DND-41 (cell line): ENCODE measurements around the gene MXD4.

Source experiments
- ATAC-seq: fragments of 200-7000 bp; cut with Tn5 transposase; 3 replicates; pipeline ENCODE4 v1.9.1; 2021; ENCODE audit warnings: low read depth; ENCODE audit not compliant: insufficient read depth
- DNase-seq: peaks from one replicate; pipeline ENCODE4 v3.0.0-alpha.2; 2020
- H2AFZ ChIP-seq: 2 replicates; pipeline ENCODE4 v1.6.0; 2012; ENCODE audit warnings: low read depth, low read length
- H3K27ac ChIP-seq: 2 replicates; pipeline ENCODE4 v1.5.1; 2012; ENCODE audit warnings: low read length, inconsistent platforms
- H3K27me3 ChIP-seq: fragments of 200-600 bp; sonication (generic); 2 replicates; pipeline ENCODE4 v1.6.0; 2012; ENCODE audit warnings: low read length, mild to moderate bottlenecking, inconsistent platforms; ENCODE audit not compliant: insufficient read depth, poor library complexity
- H3K36me3 ChIP-seq: 2 replicates; pipeline ENCODE4 v1.5.1; 2012; ENCODE audit warnings: low read length, inconsistent platforms; ENCODE audit not compliant: insufficient read depth
- H3K4me1 ChIP-seq: 2 replicates; pipeline ENCODE4 v1.5.1; 2012; ENCODE audit warnings: mild to moderate bottlenecking, low read length; ENCODE audit not compliant: insufficient read depth
- H3K4me2 ChIP-seq: 2 replicates; pipeline ENCODE4 v1.6.0; 2012; ENCODE audit warnings: mild to moderate bottlenecking, moderate library complexity, low read length, inconsistent platforms; ENCODE audit not compliant: insufficient read depth
- H3K4me3 ChIP-seq, 2 experiments: fragments of 200-600 bp in 1 of 2; shearing (Covaris generic) in 1 of 2; 2 replicates each; pipeline ENCODE4 v1.5.1; 2012 to 2016; ENCODE audit warnings: inconsistent platforms in 2 of 2, low read length in 2 of 2, mild to moderate bottlenecking in 2 of 2, low read depth in 1 of 2, moderate library complexity in 1 of 2
- H3K79me2 ChIP-seq: 2 replicates; pipeline ENCODE4 v1.6.0; 2012; ENCODE audit warnings: low read length, inconsistent platforms; ENCODE audit not compliant: insufficient read depth
- H3K9ac ChIP-seq: 2 replicates; pipeline ENCODE4 v1.6.0; 2012; ENCODE audit warnings: low read depth, mild to moderate bottlenecking, inconsistent platforms, low read length, moderate library complexity
- H3K9me3 ChIP-seq: 2 replicates; pipeline ENCODE4 v1.5.1; 2012; ENCODE audit warnings: low read length, moderate library complexity, mild to moderate bottlenecking, inconsistent platforms; ENCODE audit not compliant: insufficient read depth, severe bottlenecking
- H4K20me1 ChIP-seq: 2 replicates; pipeline ENCODE4 v1.6.0; 2012; ENCODE audit warnings: low read length; ENCODE audit not compliant: insufficient read depth
- EZH2 ChIP-seq: IDR thresholded peaks from 3 replicates; pipeline ENCODE4 v1.6.1; 2012; ENCODE audit warnings: borderline replicate concordance, low read depth, mild to moderate bottlenecking, moderate library complexity, low read length, inconsistent platforms; ENCODE audit not compliant: severe bottlenecking
- TF ChIP-seq, protein P1 (sequence below): IDR thresholded peaks from 2 replicates; pipeline ENCODE4 v1.5.1; 2012; ENCODE audit warnings: borderline replicate concordance, low read length, moderate library complexity, mild to moderate bottlenecking; ENCODE audit not compliant: poor library complexity, severe bottlenecking; ENCODE audit errors: extremely low read depth

MXD4 gene

DNA sequence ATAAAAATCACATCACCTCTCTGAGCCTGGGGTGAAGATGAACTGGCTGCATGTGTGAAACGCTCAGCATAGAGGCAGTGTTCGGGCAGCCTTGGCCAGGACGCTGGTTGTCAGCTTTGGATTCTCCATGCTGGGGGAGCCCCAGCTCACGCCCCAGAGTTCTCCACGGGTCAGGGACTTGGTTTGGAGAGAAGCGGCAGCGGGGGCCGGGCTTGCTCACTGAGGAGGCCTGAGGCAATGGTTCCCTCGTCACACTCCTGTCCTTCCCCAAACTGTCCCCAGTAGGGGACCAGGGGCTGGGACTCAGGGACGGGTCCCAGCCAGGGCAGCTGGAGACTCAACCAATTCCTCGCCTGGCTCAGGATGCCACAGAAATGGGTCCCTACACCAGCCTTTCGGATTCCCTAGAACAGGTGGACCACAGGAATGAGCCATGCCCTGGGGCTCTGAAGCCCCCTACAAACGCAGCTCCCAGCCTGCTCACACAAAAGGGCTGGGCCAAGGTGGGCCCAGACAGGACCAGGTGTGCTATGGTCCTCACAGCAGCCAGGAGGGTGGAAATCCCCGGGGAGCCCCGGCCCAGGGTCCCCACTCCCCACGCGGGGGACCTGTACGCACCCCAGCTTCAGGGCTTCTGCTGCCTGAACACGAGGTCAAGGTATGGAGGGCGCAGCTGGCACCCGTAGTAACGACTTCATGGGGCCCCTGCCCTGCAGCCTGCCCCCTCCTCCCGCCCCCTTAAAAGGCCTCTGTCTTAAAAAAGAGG, 1.4 kb downstream of the MXD4 start:
- ATAC-seq (no peak), DNase-seq (no peak)
- Histone ChIP-seq H3K27me3 (no peaks in the 10 kb centered on the region), H3K36me3 (peaks cover 43% of the 10 kb centered on the region), H3K9ac (peak overlapping the region; percentile 73), H4K20me1 (peaks cover 54% of the 10 kb centered on the region), H3K4me1 (peaks cover 37% of the 10 kb centered on the region), H3K4me2 (peak overlapping the region; percentile 85), H3K79me2 (peaks cover 32% of the 10 kb centered on the region), H3K4me3 (peak overlapping the region; percentile 55 to 86; a peak in 3 of 4 replicates), H3K27ac (no peak overlapping the region; the same call in 1 of the 2 replicates), H2AFZ (no peak overlapping the region), H3K9me3 (no peaks in the 10 kb centered on the region)
- TF ChIP-seq, protein P1, sequence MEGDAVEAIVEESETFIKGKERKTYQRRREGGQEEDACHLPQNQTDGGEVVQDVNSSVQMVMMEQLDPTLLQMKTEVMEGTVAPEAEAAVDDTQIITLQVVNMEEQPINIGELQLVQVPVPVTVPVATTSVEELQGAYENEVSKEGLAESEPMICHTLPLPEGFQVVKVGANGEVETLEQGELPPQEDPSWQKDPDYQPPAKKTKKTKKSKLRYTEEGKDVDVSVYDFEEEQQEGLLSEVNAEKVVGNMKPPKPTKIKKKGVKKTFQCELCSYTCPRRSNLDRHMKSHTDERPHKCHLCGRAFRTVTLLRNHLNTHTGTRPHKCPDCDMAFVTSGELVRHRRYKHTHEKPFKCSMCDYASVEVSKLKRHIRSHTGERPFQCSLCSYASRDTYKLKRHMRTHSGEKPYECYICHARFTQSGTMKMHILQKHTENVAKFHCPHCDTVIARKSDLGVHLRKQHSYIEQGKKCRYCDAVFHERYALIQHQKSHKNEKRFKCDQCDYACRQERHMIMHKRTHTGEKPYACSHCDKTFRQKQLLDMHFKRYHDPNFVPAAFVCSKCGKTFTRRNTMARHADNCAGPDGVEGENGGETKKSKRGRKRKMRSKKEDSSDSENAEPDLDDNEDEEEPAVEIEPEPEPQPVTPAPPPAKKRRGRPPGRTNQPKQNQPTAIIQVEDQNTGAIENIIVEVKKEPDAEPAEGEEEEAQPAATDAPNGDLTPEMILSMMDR, result no peak
- TF ChIP-seq EZH2, result no peak

DNA sequence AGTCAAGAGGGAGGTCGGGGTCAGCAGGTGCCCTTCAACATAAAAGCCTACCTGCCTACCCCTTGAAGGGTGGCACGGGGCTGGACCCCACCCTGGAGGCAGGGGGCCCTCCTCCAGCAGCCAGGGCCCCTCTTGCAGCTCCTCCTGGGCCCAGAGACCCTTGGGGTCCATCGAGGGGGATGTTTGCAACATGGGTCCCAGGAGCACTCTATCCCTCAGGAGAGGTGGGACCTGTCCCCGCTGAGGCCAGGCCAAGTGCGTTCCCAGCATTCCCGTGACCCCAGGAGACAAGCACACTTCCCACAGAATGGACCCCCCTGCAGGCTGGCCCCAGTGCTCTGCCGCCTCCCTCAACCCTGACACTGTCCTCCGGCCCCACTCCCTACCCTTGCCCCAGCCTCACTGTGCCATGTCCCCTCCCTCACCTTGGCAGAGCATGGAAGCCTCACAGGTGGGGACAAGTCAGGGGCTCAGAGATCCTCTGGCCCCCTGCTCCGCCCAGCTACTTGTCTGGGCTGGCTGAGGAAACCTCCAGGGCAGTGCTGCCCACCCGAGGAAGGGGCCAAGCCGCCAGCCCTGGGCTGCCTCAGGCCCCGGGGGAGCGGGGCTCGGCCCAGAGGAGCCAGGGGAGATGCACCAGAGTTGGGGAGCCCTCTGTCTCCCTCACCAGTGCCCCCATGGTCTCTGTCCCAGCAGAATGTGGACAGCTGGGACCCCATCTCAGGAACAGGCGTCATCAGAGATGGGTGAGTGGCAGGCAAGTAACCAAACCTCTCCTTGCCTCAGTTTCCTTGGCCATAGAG, 2.2 kb downstream of the MXD4 start:
- Histone ChIP-seq H3K4me3 (peak overlapping the region in 1 of 2 experiments; percentile 86; a peak in 1 of 4 replicates), H4K20me1 (peaks cover 61% of the 10 kb centered on the region), H3K27ac (no peak overlapping the region), H3K4me2 (peak overlapping the region; percentile 85), H3K36me3 (peaks cover 46% of the 10 kb centered on the region), H3K27me3 (no peaks in the 10 kb centered on the region), H3K9me3 (no peaks in the 10 kb centered on the region), H3K79me2 (peaks cover 32% of the 10 kb centered on the region), H2AFZ (no peak overlapping the region), H3K4me1 (peaks cover 37% of the 10 kb centered on the region), H3K9ac (peak overlapping the region; percentile 73; the same call in 1 of the 2 replicates)
- no peak for TF ChIP-seq EZH2
- TF ChIP-seq, protein P1, result no peak
- ATAC-seq (no peak), DNase-seq (no peak)

DNA sequence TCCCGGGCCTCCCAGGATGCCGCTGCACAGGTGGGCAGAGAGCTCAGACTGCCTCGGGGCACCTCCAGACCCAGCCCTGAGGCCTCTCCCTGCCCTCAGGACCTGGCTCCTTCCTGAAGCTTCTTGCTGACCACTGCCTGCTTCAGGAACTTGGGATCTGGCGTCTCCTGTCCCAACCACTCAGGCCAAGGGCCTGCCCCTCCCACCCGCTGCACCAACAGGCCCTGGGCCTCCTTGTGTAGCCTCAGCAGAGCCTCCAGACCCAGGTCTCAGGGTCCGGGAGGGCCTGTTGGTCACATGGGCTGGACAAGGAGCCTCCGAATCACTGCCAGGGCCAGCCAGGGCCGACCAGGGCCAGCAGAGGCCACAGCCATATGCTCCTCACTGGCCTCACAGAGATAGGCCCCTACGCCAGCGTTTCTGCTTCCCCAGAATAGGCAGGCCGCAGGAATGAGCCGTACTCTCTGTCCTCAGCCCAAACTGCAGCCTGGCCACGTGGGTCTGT, 2.8 kb downstream of the MXD4 start:
- no peak overlapping the region for H2AFZ ChIP-seq
- H3K9ac ChIP-seq, result no peak overlapping the region
- TF ChIP-seq EZH2, result no peak
- TF ChIP-seq, protein P1, result no peak
- H4K20me1 ChIP-seq, result peaks cover 64% of the 10 kb centered on the region
- H3K27me3 ChIP-seq, result no peaks in the 10 kb centered on the region
- H3K27ac ChIP-seq, result no peak overlapping the region
- DNase-seq (no peak), ATAC-seq (no peak)
- H3K4me2 ChIP-seq, result peak overlapping the region; percentile 85; the same call in 1 of the 2 replicates
- peaks cover 37% of the 10 kb centered on the region for H3K4me1 ChIP-seq
- H3K36me3 ChIP-seq, result peaks cover 49% of the 10 kb centered on the region
- no peaks in the 10 kb centered on the region for H3K9me3 ChIP-seq
- no peak overlapping the region for H3K4me3 ChIP-seq
- H3K79me2 ChIP-seq, result peaks cover 32% of the 10 kb centered on the region
